HG03139 (cell line): Measurements from ENCODE around the gene MRPL10.

Source experiments
- ATAC-seq: cut with Tn5 transposase; IDR thresholded peaks from one replicate; pipeline ENCODE4 v1.9.1; 2021; ENCODE audit not compliant: unreplicated experiment

The MRPL10 gene

DNA sequence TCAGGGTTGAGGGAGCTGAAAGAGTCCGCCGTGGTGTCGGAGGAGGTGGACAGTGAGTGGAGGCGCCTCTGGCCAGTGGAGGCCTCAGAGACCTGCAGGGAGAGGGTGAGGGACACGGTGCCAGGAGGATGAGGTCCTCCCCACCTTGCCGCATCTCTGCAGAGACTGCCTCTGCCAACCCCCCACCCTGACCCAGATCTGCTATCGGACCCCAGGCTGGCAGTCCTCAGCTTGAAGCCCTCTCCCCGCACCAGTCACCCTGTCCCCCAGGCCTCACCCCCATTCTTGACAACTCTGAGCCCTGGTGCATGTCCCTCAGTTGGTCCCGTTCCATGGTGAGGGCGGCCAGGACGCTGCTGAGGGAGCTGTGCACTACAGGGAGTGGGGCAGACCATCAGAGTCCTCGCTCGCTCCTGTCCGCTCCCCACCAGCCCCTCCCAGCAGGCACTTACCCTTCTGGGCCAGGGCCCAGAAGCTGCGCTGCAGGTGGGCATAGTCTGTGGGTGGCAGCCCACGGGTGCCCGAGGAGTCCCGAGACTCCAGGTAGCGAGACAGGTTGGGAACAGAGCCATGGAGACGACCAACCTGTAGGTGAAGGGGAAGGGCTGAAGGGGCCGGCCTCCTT lies 15.1 kb downstream of the MRPL10 start:
- ATAC-seq = no peak

DNA sequence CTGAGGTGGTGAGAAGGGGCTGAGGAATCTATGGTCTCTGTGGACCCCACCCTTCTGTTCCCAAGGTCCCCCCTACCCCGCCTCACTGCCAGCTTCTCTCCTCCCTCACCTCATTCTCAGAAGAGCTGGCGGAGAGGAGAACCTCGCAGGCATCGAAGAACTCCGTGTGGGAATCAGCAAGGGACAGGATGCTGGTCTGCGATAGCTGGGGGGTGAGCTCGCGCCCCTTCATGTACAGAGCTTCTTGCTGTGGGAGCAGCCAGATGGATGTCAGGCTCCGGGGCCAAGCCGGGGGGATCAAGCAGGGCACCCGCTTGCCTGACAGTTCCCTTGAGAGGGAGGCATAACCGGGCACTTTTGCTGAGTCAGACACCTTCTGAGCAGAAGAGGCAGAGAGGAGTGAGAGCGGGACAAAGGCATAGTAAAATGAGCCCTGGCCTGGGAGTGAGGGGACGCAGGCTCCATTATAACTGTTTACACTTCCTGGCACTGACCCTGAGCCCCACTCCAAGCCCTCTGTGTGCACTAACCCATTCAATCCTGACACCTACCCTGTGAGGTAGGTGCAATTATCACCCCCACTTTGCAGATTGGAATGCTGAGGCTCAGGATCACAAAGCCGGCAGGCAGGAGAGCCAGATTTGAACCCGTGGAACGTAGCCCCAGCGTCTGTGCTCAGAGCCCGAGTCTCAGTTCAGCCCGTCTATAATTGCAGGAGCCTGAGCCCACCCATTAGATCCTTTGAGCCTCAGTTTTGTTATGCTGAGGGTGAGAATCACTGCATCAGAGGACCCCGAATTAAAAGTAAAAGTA lies 16.0 kb downstream of the MRPL10 start:
- ATAC-seq = no peak

GRCh38 chr17:47813512-47814031 lies 17.8 kb downstream of the MRPL10 start:
- ATAC-seq = no peak

- ATAC-seq = no peak
These were observed 18.3 kb downstream of the MRPL10 start for GRCh38 chr17:47813077-47813476.

DNA sequence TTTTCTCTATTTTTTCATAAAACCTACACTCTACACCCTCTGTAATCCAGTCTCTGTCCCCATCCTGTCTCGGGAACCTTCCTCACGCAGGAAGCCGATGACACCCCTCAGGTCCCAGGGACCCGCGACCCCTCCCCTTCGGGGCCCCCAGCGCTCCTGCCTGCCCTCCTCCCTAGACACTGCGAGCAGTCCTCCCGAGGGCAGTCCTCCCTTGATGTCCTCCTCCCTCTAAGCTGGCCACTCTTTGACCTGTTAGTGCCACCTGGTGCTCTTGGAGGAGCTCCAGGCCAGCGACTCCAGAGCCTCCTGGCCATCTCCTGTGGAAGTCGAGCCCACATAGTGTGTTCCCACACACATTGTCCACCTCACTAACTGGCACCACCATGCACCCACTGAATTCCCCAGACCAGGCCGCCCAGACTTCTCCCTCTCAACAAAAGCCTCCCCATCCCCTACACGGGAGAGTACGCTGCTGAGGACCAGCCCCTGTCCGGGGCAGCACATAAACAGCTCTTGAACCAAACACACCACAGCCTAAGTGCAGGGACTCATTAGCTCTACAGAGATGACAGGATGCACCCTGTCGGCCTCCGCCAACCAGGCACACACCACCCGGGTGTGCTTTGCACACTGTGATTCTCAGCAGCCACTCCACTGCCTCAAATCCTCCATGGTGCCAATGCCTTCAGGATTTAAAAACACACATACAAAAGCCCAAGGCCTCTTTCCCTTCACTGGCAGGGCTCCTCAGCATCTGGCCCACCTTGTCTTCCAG lies 19.0 kb downstream of the MRPL10 start:
- ATAC-seq = no peak

DNA sequence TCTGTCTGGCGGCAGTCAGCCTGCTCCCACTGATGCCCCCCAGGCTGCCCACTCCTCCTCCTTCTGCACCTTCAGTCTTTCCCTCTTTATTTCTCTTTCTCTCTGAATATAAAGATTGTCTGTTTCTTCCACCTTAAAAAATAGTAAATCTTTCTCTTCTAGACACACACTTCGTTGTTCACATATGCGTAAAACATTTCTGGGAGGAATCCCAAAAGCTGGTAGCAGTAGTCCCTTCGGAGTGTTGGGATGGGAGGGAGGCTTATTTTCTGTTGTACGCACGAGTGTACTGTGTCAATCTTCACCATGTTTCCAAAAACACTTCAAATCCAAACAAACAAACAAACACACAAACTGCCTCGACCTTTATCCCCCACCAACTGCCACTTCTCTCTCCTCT lies 19.6 kb downstream of the MRPL10 start:
- no peak for ATAC-seq

DNA sequence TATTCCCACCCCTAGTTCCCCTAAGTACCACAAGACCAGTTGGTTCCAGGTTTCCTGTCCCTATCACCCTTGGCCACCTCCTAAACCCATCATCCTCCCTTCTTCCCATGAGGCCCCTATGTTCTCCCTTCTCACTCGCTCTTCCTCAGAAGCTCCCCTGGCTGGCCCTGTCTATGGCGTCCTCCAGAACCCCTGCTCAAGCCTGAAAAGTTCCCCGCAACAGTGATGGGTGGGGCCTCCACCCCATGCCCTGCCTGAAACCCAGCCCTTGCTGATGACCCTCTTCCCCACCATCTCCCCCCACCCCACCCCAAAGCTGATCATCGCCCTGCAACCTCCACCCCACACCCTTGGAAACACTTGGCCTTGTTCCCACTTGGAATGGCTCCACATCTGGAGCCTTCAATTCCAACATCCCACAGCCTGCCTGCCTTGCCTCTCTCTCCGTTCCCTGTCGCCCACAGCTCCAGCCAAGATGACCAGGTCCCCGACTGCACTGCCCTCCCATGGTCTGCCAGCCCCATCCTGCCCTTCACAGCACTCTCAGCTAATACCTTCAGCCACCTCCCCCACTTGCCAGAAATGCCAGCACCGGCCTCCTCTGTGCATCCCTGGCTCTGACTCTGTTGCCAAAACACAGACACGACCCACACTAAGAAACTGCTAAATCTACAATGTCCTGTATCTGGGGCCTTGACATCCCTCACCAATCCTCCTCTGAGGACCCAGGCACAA lies 20.3 kb downstream of the MRPL10 start:
- ATAC-seq = no peak

DNA sequence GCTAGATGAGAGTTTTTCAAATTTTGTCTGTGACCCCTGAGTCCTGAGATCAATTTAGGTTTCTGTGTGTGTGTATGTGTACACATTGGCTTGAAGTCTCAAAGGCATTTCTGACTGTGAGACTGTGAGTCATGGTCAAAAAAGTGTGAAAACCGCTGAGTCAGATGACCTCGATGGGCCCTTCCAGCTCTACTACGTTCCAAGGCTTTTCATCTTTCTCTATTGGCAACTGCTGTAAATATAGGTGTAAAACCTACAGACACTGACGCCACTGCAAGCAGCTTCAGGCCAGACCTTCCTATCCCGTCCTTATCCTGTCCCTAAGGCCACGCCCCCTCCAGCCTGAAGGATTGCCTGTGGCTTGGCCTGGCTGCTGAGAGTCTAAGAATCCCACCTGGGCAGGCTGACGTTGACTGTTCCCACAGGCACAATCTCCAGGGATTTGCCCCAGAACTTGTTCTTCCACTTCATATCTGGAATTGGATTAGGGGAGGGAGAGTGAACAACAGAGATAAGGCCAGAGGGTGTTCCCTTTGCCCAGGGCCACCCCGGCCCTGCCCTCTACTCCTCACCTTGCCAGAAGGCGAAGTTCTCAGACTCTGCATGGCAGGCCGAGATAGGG lies 21.0 kb downstream of the MRPL10 start:
- no peak for ATAC-seq

- ATAC-seq = no peak
These were observed 22.4 kb downstream of the MRPL10 start for GRCh38 chr17:47808830-47809480.

DNA sequence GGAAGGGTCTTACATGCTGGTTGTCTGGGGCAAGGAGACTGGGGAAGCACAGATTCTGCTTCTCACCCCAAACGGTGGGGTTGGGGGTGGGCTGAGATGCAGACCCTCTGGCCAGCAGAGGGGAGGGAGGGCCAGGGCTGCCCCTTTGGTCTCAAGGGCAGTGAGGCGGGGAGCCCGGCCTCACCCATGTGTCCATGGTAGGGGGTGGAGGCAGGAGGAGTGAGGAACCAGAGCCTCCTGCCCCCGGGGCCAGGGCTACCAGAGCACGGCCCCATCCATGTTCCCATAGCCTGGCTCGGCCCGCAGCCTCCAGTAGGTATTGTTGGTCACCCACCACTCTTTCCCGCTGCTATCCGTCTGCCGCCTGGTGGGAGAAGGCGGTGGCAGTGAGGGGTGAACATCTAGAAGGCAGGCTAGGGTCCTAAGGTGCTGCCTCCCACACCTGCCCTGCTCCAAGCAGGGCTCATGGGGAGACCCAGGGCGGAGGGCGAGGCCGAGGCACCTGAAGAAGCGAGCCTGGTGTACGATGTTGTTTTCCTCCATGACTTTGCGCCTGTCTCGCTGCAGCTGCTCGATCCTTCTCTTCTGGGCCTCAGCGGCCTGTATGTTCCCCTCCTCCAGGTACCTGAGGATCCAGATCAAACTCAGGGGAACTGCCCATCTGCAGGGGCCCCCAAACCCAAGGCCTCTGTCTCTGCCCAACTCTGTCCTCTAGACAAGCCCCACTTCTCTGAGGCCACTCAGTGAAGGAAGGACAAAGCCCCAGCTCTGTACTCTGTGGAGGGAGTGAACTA lies 23.1 kb downstream of the MRPL10 start:
- ATAC-seq = no peak

DNA sequence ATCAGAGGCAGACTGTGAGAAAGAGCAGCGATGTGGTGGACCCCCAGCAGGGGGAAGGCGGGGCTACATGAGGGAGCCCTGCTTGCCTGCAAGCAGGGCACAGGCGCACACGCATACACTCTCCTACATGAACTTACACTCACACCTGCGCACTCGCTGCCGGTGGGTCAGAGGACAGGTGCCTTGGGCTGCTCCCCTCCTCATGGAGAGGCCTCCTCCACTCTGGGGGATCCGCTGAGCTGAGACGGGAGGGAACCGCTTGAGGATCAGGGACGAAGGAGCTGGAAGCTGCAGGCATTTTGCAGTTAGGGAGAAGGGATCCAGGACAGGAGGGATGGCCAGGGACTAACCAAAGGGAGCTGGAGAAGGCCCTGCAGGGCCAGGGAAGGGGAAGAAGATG lies 23.9 kb downstream of the MRPL10 start:
- no peak for ATAC-seq

- ATAC-seq = no peak
These were observed 24.5 kb downstream of the MRPL10 start for GRCh38 chr17:47806913-47807255.

DNA sequence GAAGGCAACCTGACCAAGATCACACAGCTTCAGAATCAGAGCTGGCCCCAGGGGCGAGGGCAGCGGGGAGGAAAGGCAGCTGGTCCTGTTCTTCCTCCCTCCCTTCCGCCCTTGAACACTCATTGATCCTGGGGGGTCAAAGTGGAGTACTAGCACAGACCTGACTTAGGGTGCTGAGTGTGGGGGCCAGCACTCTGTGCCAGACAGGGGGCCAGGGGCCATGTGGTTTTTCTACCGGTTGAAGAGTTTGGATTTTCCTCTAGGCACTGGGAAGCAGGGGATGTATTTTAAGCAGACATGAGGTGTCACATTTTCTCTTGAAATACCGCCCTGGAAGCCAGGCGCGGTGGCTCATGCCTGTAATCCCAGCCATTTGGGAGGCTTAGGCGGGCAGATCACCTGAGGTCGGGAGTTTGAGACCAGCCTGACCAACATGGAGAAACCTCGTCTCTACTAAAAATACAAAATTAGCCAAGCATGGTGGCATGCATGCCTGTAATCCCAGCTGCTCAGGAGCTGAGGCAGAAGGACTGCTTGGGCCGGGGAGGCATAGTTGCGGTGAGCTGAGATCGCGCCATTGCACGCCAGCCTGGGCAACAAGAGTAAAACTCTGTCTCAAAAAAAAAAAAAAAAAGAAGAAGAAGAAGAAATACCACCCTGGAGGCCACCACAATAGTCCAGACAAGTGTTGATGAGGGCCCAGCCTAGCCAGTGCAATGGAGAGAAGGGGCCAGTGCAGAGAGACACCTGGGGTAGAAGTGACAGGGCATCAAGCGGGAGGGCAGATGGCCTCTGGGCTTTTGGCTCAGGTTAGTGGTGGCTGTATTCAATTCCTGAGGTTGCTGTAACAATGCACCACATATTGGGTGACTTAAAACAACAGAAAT lies 25.1 kb downstream of the MRPL10 start:
- ATAC-seq = no peak

DNA sequence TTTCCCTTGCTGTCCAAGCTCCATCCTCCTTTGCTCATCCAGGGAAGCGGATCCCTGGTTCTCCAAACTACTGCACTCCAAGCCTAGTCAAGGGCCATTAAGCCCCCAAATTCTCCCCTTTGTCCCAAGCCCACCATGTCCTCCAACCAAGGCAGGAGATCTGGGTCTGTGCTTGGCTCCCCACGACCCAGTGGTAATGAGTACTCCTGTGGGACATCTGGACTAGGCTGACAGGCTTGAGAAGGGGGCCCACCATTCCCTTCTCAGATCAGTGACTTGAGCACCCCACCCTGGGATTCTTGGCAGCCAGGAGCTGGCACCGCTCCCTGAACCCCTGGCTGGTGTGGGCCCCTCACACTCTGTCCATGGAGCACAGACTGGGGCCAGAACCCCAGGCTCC lies 26.9 kb downstream of the MRPL10 start:
- ATAC-seq = no peak

DNA sequence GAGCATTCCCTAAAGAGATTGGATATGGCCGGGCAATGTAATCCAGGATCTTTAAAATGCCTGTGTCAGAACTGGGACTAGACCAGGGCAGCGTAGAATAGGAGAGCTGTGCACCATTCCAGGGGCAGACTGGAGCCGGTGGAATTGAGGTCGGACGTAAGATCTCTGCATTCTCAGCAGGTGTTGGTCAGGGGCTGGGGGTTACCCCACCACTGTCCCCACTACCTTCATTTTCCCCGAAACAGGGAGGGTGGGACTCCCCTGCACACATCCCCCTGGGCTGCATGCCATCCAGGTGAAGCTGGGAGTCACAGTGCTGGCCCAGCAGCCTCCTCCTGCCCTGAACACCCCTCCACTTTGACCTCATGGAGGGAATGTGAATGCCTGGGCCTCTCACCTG lies 27.6 kb downstream of the MRPL10 start:
- no peak for ATAC-seq

- ATAC-seq = no peak
These were observed 28.1 kb downstream of the MRPL10 start for GRCh38 chr17:47803201-47803600.

DNA sequence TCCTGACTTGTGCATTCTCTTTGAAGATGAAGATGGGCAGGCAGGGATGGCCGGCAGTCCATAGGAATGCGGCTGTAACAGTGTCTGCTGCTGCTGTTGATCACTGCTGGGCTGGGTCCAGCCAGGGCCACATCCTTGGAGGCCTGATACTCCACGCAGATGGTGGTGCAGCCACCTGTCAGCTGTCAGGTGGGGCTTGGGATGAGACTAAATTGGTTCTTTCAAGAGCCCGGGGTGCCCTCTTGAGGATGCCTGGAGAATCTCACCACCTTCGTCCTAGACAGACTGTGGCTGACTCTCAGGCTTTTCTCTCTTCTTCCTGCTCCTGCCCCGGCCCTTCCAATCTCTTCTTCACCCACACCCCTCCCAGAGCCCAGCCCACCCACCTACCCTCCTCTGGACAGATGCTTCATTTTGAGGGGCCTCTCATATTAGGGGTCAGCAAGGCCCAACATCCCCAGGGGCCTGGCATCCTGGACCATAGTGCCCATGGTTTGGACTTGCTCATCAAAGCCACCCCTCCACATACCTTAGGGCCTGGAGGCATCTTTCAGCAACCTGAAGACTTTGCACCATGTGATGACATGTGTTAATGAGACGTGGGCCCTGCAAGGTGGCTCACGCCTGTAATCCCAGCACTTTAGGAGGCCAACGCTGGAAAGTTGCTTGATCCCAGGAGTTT lies 28.9 kb downstream of the MRPL10 start:
- ATAC-seq = no peak

DNA sequence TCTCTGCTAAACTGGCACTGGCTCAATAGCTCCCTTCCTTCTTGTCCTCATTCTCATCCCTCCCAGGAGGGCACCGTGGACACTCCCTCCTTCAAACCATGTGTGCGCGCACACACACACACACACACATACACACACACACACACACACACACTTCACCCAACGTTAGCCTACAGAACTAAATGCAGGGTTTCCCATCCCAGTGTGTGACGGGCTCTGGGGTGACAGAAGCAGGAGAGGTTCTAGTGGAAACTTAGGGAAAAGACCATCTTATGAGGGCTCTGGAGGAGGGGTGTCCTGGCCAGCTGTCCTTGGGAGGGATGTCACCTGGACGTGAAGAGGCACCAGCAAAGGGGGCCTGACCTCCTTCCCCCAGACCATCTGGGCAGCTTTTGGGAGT lies 29.4 kb downstream of the MRPL10 start:
- no peak for ATAC-seq
